ENCODE results near the gene PPP1R9B.

PPP1R9B gene

DNA sequence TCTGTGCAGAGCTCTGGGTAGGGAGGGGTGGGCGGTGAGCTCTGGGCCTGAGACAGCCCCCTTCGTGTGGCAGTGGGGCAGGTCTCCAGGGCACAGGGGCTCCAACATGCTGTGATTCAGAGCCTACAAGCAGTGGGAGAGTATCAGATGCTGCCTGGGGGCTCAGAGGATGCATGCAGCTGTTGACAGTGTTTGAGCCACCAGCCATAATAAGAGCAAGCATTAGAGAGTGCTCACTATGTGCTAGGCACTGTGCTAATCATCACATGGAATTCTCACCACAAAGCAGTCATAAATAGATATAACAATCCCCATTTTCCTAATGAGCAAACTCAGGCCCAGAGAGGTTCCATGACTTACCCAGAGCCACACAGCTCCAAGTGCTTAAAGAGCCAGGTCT is 47.2 kb downstream of the PPP1R9B start:
- Histone ChIP-seq H3K27me3 (ENCODE audit: control insufficient read depth, insufficient read depth, low read length) (no peaks in the 10 kb centered on the region), H3K4me1 (ENCODE audit: control insufficient read depth, insufficient read depth, low read length) (peaks cover 32% of the 10 kb centered on the region), H3K36me3 (ENCODE audit: control insufficient read depth, insufficient read depth, low read length) (peaks cover 27% of the 10 kb centered on the region), H3K27ac (ENCODE audit: low read depth, low read length) (peak overlapping the region; percentile 81), H3K9ac (ENCODE audit: low read length) (no peak overlapping the region), H3K4me3 (ENCODE audit: low read length) (no peak overlapping the region)

DNA sequence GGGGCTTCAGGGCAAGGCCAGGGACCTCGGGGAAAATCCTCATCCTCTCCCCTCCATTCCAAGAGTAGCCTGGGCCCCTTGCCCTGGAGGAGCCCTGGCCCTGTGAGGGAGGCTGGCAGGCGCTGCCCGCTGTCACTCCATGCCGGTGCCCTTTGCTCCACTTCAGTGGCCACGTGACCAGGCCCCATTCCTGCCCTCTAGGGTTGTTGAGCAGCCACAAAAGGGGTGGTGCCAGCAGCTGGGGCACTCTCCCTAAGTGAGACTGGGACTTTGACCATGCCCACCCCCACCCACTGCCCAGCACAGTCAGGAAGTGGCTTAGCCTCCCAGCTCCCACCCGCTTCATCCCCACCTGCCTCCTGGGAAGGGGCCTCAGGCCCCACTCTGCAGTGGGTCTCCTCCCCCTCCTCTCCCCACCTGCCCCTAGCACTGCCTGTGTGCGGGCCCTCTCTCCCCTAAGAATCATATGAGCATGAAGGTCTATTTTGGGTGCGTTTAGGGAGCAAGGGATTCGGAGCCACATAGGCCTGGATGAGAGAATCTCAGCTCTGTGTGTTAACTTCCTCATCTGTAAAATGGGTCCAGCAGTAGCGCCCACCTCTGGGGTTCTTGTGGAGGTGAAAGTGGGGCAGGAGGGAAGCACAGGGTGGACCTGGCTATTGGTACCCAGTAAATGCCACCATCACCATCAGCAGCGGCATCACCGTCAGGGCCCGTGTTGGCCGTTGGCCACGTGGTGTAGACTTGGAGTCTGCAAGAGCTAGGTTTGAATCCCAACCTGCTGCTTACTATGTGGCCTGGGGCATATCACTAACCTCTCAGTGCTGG is 48.1 kb downstream of the PPP1R9B start:
- Histone ChIP-seq H3K4me3 (ENCODE audit: low read length) (peak overlapping the region; percentile 30), H3K4me1 (ENCODE audit: control insufficient read depth, insufficient read depth, low read length) (peaks cover 32% of the 10 kb centered on the region), H3K36me3 (ENCODE audit: control insufficient read depth, insufficient read depth, low read length) (peaks cover 19% of the 10 kb centered on the region), H3K27ac (ENCODE audit: low read depth, low read length) (peak overlapping the region; percentile 81), H3K27me3 (ENCODE audit: control insufficient read depth, insufficient read depth, low read length) (no peaks in the 10 kb centered on the region), H3K9ac (ENCODE audit: low read length) (no peak overlapping the region)

DNA sequence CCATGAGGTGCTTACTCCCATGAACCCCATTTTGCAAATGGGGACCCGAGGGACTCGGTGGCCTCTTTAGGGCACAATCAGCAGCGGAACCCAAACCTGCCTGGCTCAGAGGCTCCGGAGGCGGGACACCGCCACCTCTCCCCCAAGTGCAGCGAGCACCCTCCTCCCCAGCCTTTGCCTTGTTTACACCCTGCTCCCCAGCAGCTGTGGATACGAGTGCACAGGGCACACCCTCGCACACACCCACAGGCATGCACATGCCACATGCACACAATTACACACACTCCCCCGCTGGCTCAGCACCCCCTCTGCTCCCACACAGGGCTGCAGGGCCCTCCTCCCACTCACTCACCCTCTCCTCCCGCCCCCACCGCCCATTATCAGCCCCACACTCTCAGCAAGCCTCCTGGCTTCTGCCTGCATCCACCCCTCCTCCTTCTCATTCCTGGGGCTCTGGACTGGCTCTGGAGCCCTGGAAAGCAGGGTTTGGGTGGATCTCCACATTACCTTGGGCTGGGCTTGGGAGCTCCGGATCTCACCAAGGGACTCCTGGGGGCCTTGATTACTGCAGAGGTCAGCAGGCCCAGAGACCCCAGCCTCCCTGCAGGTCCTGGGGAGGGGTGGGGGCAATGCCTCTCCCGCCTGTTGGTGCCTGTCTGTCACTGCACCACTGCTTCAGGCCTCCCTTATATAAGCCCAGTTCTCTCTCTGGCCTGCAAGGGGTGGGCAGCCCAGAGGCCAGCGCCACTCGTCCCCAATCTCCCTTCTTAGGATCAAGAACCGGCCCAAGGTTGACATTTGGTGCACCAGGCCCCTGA is 48.9 kb downstream of the PPP1R9B start:
- H3K4me1 ChIP-seq (ENCODE audit: control insufficient read depth, insufficient read depth, low read length): peaks cover 32% of the 10 kb centered on the region
- peaks cover 14% of the 10 kb centered on the region for H3K36me3 ChIP-seq (ENCODE audit: control insufficient read depth, insufficient read depth, low read length)
- no peak overlapping the region for H3K9ac ChIP-seq (ENCODE audit: low read length)
- peak overlapping the region; percentile 81 for H3K27ac ChIP-seq (ENCODE audit: low read depth, low read length)
- no peak overlapping the region for H3K4me3 ChIP-seq (ENCODE audit: low read length)
- H3K27me3 ChIP-seq (ENCODE audit: control insufficient read depth, insufficient read depth, low read length): no peaks in the 10 kb centered on the region

GRCh38 chr17:50100921-50101345 is 49.5 kb downstream of the PPP1R9B start:
- Histone ChIP-seq H3K27ac (ENCODE audit: low read depth, low read length) (peak overlapping the region; percentile 81), H3K27me3 (ENCODE audit: control insufficient read depth, insufficient read depth, low read length) (no peaks in the 10 kb centered on the region), H3K4me3 (ENCODE audit: low read length) (peak overlapping the region; percentile 37), H3K4me1 (ENCODE audit: control insufficient read depth, insufficient read depth, low read length) (peaks cover 32% of the 10 kb centered on the region), H3K9ac (ENCODE audit: low read length) (no peak overlapping the region), H3K36me3 (ENCODE audit: control insufficient read depth, insufficient read depth, low read length) (peaks cover 11% of the 10 kb centered on the region)

- Histone ChIP-seq H3K27me3 (ENCODE audit: control insufficient read depth, insufficient read depth, low read length) (no peaks in the 10 kb centered on the region), H3K4me3 (ENCODE audit: low read length) (no peak overlapping the region), H3K9ac (ENCODE audit: low read length) (no peak overlapping the region)
Observed at GRCh38 chr17:50100480-50100883, 50.0 kb downstream of the PPP1R9B start.

GRCh38 chr17:50099003-50099402 is 51.5 kb downstream of the PPP1R9B start:
- Histone ChIP-seq H3K27me3 (ENCODE audit: control insufficient read depth, insufficient read depth, low read length) (no peaks in the 10 kb centered on the region), H3K4me1 (ENCODE audit: control insufficient read depth, insufficient read depth, low read length) (peaks cover 34% of the 10 kb centered on the region), H3K9ac (ENCODE audit: low read length) (no peak overlapping the region), H3K36me3 (ENCODE audit: control insufficient read depth, insufficient read depth, low read length) (peaks cover 6% of the 10 kb centered on the region), H3K4me3 (ENCODE audit: low read length) (no peak overlapping the region), H3K27ac (ENCODE audit: low read depth, low read length) (no peak overlapping the region)

More at GRCh38 chr17:50100480-50100883, 50.0 kb downstream of the PPP1R9B start:
- H3K36me3 ChIP-seq (ENCODE audit: control insufficient read depth, insufficient read depth, low read length): peaks cover 7% of the 10 kb centered on the region
- H3K4me1 ChIP-seq (ENCODE audit: control insufficient read depth, insufficient read depth, low read length): peaks cover 32% of the 10 kb centered on the region
- peak overlapping the region; percentile 81 for H3K27ac ChIP-seq (ENCODE audit: low read depth, low read length)

GRCh38 chr17:50098583-50098982 is 51.9 kb downstream of the PPP1R9B start:
- H3K27ac ChIP-seq (ENCODE audit: low read depth, low read length): no peak overlapping the region

DNA sequence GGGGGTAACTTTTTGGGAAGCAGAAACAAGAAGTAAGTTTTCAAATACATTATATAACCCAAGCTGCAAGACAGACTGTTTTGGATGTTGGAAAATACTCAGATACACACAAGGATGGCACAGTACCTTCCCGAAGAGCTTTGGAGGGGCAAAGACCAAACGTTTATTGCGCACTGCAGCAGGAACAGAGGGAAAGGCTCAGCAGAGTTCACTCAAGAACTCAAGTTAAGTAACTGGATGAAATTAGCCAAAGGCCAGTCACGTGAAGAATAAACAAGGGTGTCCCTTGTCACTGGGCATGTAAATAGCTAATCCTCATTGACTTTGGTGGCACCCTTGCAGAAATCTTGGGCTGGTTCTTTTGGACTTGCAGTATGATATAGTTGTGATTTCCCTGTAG is 52.6 kb downstream of the PPP1R9B start:
- no peak overlapping the region for H3K4me3 ChIP-seq (ENCODE audit: low read length)
- no peak overlapping the region for H3K27ac ChIP-seq (ENCODE audit: low read depth, low read length)
- H3K4me1 ChIP-seq (ENCODE audit: control insufficient read depth, insufficient read depth, low read length): peaks cover 30% of the 10 kb centered on the region
- H3K36me3 ChIP-seq (ENCODE audit: control insufficient read depth, insufficient read depth, low read length): peaks cover 6% of the 10 kb centered on the region
- no peak overlapping the region for H3K9ac ChIP-seq (ENCODE audit: low read length)
- H3K27me3 ChIP-seq (ENCODE audit: control insufficient read depth, insufficient read depth, low read length): no peaks in the 10 kb centered on the region

More at GRCh38 chr17:50098583-50098982, 51.9 kb downstream of the PPP1R9B start:
- H3K9ac ChIP-seq (ENCODE audit: low read length): no peak overlapping the region
- H3K4me3 ChIP-seq (ENCODE audit: low read length): no peak overlapping the region
- H3K4me1 ChIP-seq (ENCODE audit: control insufficient read depth, insufficient read depth, low read length): peaks cover 34% of the 10 kb centered on the region
- H3K36me3 ChIP-seq (ENCODE audit: control insufficient read depth, insufficient read depth, low read length): peaks cover 6% of the 10 kb centered on the region
- no peaks in the 10 kb centered on the region for H3K27me3 ChIP-seq (ENCODE audit: control insufficient read depth, insufficient read depth, low read length)

DNA sequence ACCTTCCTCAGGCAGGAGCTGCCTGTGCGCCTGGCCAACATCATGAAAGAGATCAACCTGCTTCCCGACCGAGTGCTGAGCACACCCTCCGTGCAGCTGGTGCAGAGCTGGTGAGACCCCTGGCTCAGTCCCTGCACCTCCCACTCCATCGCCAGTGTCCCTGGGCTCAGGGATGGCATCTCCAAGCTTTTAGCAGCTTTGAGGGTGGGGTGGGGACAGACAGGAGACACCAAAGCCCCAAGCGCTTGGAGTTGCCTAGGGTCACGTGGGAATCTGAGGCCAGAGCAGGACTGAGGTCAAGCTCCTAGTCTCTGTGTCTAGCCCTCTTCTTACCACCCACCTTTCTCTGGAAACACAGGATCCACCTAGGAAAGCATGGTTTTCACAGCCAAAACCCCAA is 53.0 kb downstream of the PPP1R9B start:
- Histone ChIP-seq H3K4me3 (ENCODE audit: low read length) (no peak overlapping the region), H3K4me1 (ENCODE audit: control insufficient read depth, insufficient read depth, low read length) (peaks cover 26% of the 10 kb centered on the region), H3K27ac (ENCODE audit: low read depth, low read length) (no peak overlapping the region), H3K27me3 (ENCODE audit: control insufficient read depth, insufficient read depth, low read length) (no peaks in the 10 kb centered on the region), H3K36me3 (ENCODE audit: control insufficient read depth, insufficient read depth, low read length) (peaks cover 6% of the 10 kb centered on the region), H3K9ac (ENCODE audit: low read length) (no peak overlapping the region)

DNA sequence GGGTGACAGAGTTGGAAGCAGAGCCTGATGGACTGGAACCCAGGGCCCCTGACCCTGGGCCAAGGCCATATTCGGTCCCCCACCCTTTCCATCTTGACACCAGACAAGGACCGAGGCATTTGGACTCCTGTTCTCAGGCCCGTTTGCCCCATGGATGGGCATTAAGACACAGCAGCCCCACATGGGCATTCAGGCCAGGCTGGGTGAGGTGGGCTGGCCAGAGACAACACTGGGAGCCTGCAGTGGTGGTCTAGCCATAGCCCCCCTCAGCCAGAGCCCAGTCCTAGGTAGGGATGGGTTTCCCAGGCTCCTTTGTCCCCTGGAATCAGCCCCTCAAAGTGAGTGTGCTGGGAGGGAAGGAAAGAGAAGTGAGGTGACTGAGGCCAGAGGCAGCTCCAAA is 53.7 kb downstream of the PPP1R9B start:
- peak overlapping the region; percentile 76 for H3K4me3 ChIP-seq (ENCODE audit: low read length)
- peaks cover 6% of the 10 kb centered on the region for H3K36me3 ChIP-seq (ENCODE audit: control insufficient read depth, insufficient read depth, low read length)
- no peaks in the 10 kb centered on the region for H3K27me3 ChIP-seq (ENCODE audit: control insufficient read depth, insufficient read depth, low read length)
- H3K4me1 ChIP-seq (ENCODE audit: control insufficient read depth, insufficient read depth, low read length): peaks cover 19% of the 10 kb centered on the region
- no peak overlapping the region for H3K27ac ChIP-seq (ENCODE audit: low read depth, low read length)
- no peak overlapping the region for H3K9ac ChIP-seq (ENCODE audit: low read length)

DNA sequence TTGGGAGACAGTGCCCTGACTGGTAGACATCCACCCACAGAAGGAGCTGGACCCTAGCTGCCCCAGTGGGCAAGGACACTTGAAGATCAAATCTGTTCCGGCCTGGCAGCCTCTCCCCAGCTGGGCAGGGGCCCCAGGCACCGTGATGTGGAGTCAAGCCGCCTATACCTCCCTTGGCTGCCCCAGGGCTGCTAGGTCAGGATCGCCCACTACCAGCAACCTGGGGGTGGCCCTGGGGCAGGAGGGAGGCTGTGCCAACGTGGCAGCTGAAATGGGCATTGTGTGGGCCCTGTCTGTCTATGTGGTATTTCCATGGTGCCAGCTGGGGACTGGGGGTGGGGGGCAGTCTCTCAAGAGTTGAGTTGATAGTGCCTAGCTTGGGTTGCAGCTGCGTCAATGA is 54.4 kb downstream of the PPP1R9B start:
- Histone ChIP-seq H3K4me1 (ENCODE audit: control insufficient read depth, insufficient read depth, low read length) (peaks cover 14% of the 10 kb centered on the region), H3K36me3 (ENCODE audit: control insufficient read depth, insufficient read depth, low read length) (peaks cover 6% of the 10 kb centered on the region), H3K27me3 (ENCODE audit: control insufficient read depth, insufficient read depth, low read length) (no peaks in the 10 kb centered on the region), H3K9ac (ENCODE audit: low read length) (peak overlapping the region; percentile 86), H3K4me3 (ENCODE audit: low read length) (peak overlapping the region; percentile 76), H3K27ac (ENCODE audit: low read depth, low read length) (peak overlapping the region; percentile 86)

GRCh38 chr17:50095626-50096037 is 54.8 kb downstream of the PPP1R9B start:
- Histone ChIP-seq H3K27ac (ENCODE audit: low read depth, low read length) (peak overlapping the region; percentile 86), H3K36me3 (ENCODE audit: control insufficient read depth, insufficient read depth, low read length) (peaks cover 6% of the 10 kb centered on the region), H3K4me1 (ENCODE audit: control insufficient read depth, insufficient read depth, low read length) (peaks cover 10% of the 10 kb centered on the region), H3K9ac (ENCODE audit: low read length) (peak overlapping the region; percentile 86), H3K4me3 (ENCODE audit: low read length) (peak overlapping the region; percentile 76), H3K27me3 (ENCODE audit: control insufficient read depth, insufficient read depth, low read length) (no peaks in the 10 kb centered on the region)

All from rectal smooth muscle tissue (tissue), 1 donor.